ENCODE measurements around the gene SEBOX.

SEBOX gene

DNA sequence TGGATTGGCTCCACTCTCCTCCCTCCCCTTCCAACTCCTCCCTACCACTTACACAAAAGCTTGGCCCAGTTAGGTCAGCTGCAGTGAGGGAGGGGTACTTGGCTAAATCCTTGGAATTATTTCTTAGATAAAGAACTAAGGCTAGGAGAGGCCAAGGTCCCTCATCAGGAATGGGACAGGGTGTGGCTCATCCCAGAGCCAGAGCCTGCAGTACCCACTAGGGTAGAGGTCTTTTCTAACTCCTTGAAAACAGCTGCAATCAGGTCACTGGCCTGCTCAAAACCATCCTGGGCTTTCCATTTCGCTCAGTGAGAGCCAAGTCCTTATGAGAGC lies 42.9 kb upstream of the SEBOX start:
- Histone ChIP-seq H3K4me3 (ENCODE audit: low read length, poor library complexity, severe bottlenecking) (no peak overlapping the region), H3F3A (ENCODE audit: low read depth) (no peaks in the 10 kb centered on the region), H3K9me2 (replicated peaks; ENCODE audit: low read depth, low read length) (no peaks in the 10 kb centered on the region), H3K4me2 (ENCODE audit: low read depth, low read length, poor library complexity, severe bottlenecking) (no peak overlapping the region), H2AFZ (ENCODE audit: low read length) (no peak overlapping the region), H3K36me3 (ENCODE audit: insufficient read depth, low read length) (no peaks in the 10 kb centered on the region), H3K9me3 (ENCODE audit: insufficient read depth, low read depth, low read length) (no peaks in the 10 kb centered on the region), H4K20me1 (ENCODE audit: insufficient read depth, low read length, poor library complexity, severe bottlenecking) (no peaks in the 10 kb centered on the region), H3K79me2 (ENCODE audit: insufficient read depth, low read length) (no peaks in the 10 kb centered on the region), H3K9ac (ENCODE audit: low read depth, low read length, poor library complexity, severe bottlenecking) (no peak overlapping the region), H3K27me3 (ENCODE audit: insufficient read depth, low read length, poor library complexity, severe bottlenecking) (no peaks in the 10 kb centered on the region), H3K4me1 (ENCODE audit: insufficient read depth, low read length, poor library complexity, severe bottlenecking) (no peaks in the 10 kb centered on the region)
- TF ChIP-seq, protein P1, sequence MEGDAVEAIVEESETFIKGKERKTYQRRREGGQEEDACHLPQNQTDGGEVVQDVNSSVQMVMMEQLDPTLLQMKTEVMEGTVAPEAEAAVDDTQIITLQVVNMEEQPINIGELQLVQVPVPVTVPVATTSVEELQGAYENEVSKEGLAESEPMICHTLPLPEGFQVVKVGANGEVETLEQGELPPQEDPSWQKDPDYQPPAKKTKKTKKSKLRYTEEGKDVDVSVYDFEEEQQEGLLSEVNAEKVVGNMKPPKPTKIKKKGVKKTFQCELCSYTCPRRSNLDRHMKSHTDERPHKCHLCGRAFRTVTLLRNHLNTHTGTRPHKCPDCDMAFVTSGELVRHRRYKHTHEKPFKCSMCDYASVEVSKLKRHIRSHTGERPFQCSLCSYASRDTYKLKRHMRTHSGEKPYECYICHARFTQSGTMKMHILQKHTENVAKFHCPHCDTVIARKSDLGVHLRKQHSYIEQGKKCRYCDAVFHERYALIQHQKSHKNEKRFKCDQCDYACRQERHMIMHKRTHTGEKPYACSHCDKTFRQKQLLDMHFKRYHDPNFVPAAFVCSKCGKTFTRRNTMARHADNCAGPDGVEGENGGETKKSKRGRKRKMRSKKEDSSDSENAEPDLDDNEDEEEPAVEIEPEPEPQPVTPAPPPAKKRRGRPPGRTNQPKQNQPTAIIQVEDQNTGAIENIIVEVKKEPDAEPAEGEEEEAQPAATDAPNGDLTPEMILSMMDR (conservative IDR thresholded peaks at IDR 0.05; ENCODE audit: low read length) = no peak
- TF ChIP-seq EZH2phosphoT487 (IDR thresholded peaks at IDR 0.05; ENCODE audit: borderline replicate concordance) = no peak

DNA sequence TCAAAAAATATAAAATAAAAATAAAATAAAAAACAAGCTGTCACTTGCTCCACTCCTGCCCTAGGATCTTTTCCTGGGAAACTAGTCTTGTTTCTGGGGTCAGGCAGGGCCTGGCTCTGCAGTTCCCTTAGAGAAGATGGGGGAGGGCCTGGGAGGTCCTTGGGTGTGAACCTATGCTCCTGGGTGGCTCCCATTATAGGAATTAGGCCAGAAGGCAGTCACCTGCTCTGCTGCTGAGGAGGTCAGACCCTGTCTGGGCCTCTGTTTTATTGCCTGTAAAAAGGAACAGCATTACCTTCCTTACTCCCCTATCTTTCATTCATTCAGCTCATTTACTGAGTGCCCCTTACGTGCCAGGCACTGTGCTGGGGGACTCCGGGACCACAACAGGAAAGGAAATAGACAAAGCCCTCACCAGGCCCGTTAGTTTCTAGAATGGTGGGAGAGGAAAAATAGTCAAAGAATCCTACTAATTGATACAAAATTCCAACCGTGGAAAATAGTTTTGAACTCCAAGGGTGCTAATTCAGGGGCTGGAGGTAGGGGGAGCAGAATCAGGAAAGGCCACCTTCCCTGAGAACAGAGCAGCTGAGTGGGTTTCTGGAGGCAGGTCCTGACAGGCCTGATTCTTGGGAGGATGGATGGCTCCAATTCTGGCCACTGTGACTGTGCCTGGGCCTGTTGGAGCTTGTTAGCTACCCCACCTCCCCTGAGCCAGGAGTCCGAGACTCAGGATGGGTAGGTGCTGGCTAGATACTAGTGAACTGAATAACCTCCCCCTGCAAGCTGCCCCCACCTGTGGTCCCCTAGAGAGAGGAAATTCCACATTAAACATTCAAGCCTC lies 42.4 kb upstream of the SEBOX start:
- Histone ChIP-seq H3K9ac (ENCODE audit: low read depth, low read length, poor library complexity, severe bottlenecking) (no peak overlapping the region), H3K9me3 (ENCODE audit: insufficient read depth, low read depth, low read length) (no peaks in the 10 kb centered on the region), H3F3A (ENCODE audit: low read depth) (no peaks in the 10 kb centered on the region), H4K20me1 (ENCODE audit: insufficient read depth, low read length, poor library complexity, severe bottlenecking) (no peaks in the 10 kb centered on the region), H3K4me3 (ENCODE audit: low read length, poor library complexity, severe bottlenecking) (no peak overlapping the region), H3K4me1 (ENCODE audit: insufficient read depth, low read length, poor library complexity, severe bottlenecking) (no peaks in the 10 kb centered on the region), H3K36me3 (ENCODE audit: insufficient read depth, low read length) (no peaks in the 10 kb centered on the region), H3K4me2 (ENCODE audit: low read depth, low read length, poor library complexity, severe bottlenecking) (no peak overlapping the region), H3K79me2 (ENCODE audit: insufficient read depth, low read length) (no peaks in the 10 kb centered on the region), H3K9me2 (replicated peaks; ENCODE audit: low read depth, low read length) (no peaks in the 10 kb centered on the region), H2AFZ (ENCODE audit: low read length) (no peak overlapping the region), H3K27me3 (ENCODE audit: insufficient read depth, low read length, poor library complexity, severe bottlenecking) (no peaks in the 10 kb centered on the region)
- TF ChIP-seq EZH2phosphoT487 (IDR thresholded peaks at IDR 0.05; ENCODE audit: borderline replicate concordance) = no peak
- TF ChIP-seq, protein P1 (conservative IDR thresholded peaks at IDR 0.05; ENCODE audit: low read length) = no peak

DNA sequence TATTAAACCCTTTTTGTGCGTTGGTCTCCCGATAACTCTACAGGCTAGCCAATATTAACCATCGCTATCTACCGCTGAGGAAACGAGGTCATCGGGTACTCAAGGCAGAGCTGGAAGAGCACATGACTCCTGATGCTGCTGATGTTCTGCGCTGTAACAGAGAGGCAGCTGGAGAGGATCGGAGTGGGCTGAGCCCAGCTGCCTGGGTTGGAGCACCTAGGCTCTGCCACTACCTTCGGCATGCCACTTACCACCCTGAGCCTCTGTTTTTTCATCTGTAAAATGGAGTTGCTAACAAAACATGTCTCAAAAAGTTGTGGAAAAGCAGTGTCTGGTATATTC lies 41.4 kb upstream of the SEBOX start:
- Histone ChIP-seq H3K79me2 (ENCODE audit: insufficient read depth, low read length) (no peaks in the 10 kb centered on the region), H2AFZ (ENCODE audit: low read length) (no peak overlapping the region)

More for the DNA sequence above, 41.4 kb upstream of the SEBOX start:
- Histone ChIP-seq H3F3A (ENCODE audit: low read depth) (no peaks in the 10 kb centered on the region), H3K4me1 (ENCODE audit: insufficient read depth, low read length, poor library complexity, severe bottlenecking) (no peaks in the 10 kb centered on the region), H3K27me3 (ENCODE audit: insufficient read depth, low read length, poor library complexity, severe bottlenecking) (no peaks in the 10 kb centered on the region), H4K20me1 (ENCODE audit: insufficient read depth, low read length, poor library complexity, severe bottlenecking) (no peaks in the 10 kb centered on the region), H3K36me3 (ENCODE audit: insufficient read depth, low read length) (no peaks in the 10 kb centered on the region), H3K9me2 (replicated peaks; ENCODE audit: low read depth, low read length) (no peaks in the 10 kb centered on the region), H3K9me3 (ENCODE audit: insufficient read depth, low read depth, low read length) (no peaks in the 10 kb centered on the region), H3K9ac (ENCODE audit: low read depth, low read length, poor library complexity, severe bottlenecking) (no peak overlapping the region), H3K4me3 (ENCODE audit: low read length, poor library complexity, severe bottlenecking) (no peak overlapping the region), H3K4me2 (ENCODE audit: low read depth, low read length, poor library complexity, severe bottlenecking) (no peak overlapping the region)
- TF ChIP-seq, protein P1 (conservative IDR thresholded peaks at IDR 0.05; ENCODE audit: low read length) = no peak
- TF ChIP-seq EZH2phosphoT487 (IDR thresholded peaks at IDR 0.05; ENCODE audit: borderline replicate concordance) = no peak
